HG03520 (cell line): ENCODE data around the gene PDE11A.
"Not testable (repeated sequence)": the region's sequence is repeated elsewhere in the genome, so short reads cannot be mapped to it uniquely, and the experiment has no call there.

Experiments
- ATAC-seq: cut with Tn5 transposase; IDR thresholded peaks from one replicate; pipeline ENCODE4 v1.9.1; 2021; ENCODE audit warnings: mild to moderate bottlenecking, moderate library complexity; ENCODE audit not compliant: unreplicated experiment

PDE11A gene

GRCh38 chr2:177830881-177831386 lies 241.6 kb downstream of the PDE11A start:
- no peak for ATAC-seq

GRCh38 chr2:177828557-177828956 lies 244.0 kb downstream of the PDE11A start:
- ATAC-seq = no peak

GRCh38 chr2:177826897-177827296 lies 245.7 kb downstream of the PDE11A start:
- ATAC-seq = no peak

- no peak for ATAC-seq
These were observed 249.6 kb downstream of the PDE11A start for GRCh38 chr2:177822941-177823340.

DNA sequence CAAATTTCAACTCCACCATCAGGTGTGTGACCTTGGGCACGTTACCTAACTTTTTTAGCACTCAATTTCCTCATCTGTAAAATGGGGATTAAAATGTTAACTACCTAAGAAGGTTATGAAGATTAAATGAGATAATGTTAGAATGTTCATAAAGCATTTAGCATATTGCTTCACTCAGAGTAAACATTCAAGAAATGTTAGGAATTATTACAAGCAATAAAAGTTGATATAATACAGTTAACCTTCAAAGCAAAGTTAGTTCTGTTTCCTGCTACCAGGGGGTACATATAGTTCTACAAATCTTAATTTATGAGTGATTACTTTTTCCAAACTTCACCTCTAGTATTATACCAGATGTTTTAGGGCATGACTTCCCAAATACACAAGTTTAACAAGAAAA lies 254.2 kb downstream of the PDE11A start:
- no peak for ATAC-seq

- no peak for ATAC-seq
These were observed 255.3 kb downstream of the PDE11A start for GRCh38 chr2:177817300-177817699.

GRCh38 chr2:177816766-177817165 lies 255.8 kb downstream of the PDE11A start:
- ATAC-seq = no peak

GRCh38 chr2:177812713-177813396 lies 259.7 kb downstream of the PDE11A start:
- ATAC-seq = no peak

- ATAC-seq = no peak
These were observed 261.7 kb downstream of the PDE11A start for GRCh38 chr2:177810906-177811305.

DNA sequence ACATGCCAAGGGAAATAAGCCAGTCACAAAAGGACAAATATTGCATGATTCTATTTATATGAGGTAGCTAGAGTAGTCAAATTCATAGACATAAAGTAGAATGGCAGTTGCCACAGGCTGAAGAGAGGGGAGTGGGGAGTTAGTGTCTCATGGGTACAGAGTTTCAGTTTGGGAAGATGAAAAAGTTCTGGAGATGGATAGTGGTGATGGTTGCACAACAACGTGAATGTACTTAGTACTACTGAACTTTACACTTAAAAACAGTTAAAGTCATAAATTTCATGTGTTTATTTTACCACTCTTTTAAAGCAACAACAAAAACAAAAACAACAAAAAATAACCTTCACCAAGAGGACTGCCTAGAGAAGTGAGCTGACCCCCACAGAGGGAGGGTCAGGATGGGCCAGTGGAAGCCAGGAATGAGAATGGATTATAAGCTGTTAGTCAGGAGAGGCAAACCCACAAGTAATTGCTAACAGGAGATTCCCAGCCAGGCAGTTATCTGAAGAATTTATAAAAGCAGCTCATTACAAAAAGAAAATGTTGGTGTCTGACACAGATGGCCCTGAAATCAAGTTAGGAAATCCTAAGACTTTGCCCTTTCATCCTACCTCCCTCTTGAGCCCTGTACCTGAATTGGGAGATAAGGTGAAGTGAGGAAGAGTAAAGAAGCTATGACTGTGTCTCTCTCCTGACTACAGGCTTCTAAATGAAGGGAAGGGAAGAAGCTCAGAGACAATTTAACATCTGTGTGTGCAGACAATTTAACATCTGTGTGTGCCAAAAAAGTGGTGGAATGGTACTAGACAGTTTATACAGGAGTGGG lies 263.4 kb downstream of the PDE11A start:
- ATAC-seq = no peak

DNA sequence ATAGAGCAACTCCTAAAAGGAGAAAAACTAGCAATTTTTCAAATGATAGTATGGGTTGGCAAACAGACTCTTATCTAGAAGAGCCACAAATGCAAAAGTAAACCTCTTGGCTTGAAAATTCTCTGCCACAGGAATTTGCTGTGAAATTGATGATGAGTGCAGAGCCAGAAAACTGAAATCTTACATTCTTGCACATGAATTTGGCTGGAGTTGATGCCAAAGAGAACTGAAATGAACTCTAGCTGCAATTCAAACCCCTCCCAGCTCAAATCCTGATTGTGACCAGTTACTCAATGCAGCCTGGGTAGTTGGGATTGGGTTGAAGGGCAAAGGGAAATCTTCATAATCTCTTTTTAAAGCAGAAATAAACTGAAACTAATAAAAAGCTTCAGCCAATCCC lies 266.6 kb downstream of the PDE11A start:
- no peak for ATAC-seq

GRCh38 chr2:177799531-177799930 lies 273.0 kb downstream of the PDE11A start:
- no peak for ATAC-seq

DNA sequence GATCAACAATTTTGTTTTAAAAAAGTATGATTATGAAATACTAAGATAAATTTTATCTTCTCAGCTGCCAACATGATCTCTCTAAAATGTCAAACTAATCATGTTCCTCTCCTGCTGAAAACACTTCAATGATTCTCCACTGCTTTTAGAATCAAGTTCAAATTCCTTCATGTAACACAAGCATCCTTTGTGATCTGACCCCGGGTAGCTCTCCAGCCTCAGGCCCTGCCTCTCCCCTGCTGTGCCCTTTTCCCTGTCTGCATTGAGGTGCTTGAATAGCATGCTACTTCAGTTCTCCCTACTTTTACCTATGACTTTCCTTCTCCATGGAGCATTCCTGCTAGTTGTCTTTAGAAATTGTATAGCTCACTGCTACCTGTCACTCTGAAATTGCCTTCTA lies 274.8 kb downstream of the PDE11A start:
- no peak for ATAC-seq

GRCh38 chr2:177796654-177797415 lies 275.7 kb downstream of the PDE11A start:
- ATAC-seq = no peak

DNA sequence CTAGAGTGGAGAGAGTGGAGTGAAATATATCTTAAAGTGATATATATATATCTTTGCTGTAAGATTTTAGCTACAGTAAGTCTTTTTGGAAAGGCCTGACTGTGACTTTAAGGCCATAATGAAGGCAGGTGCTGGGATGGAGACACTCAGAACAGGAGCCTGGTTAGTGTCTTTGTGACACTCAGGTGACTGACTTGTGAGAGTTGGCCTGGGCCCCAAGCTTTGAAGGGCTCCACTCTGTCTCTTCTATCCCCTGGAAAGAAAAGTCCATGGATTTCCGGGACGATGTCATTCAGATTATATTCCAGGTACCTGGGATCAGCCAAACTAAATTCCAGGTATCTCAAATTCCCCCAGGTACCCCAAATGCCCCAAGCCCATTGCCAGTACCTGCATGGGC lies 276.6 kb downstream of the PDE11A start:
- no peak for ATAC-seq

- not testable (repeated sequence) for ATAC-seq
These were observed 287.4 kb downstream of the PDE11A start for GRCh38 chr2:177785143-177785542.

GRCh38 chr2:177784745-177785067 lies 287.9 kb downstream of the PDE11A start:
- ATAC-seq = no peak

- peak; percentile 98 for ATAC-seq
These were observed 288.5 kb downstream of the PDE11A start for GRCh38 chr2:177783835-177784744.

- no peak for ATAC-seq
These were observed 289.5 kb downstream of the PDE11A start for GRCh38 chr2:177783091-177783490.

GRCh38 chr2:177782613-177783012 lies 290.0 kb downstream of the PDE11A start:
- ATAC-seq = no peak
